Memory B cell (primary cell): Measurements from ENCODE around the gene TRAF3IP1.
"Not testable (repeated sequence)": the region's sequence is repeated elsewhere in the genome, so short reads cannot be mapped to it uniquely, and the experiment has no call there.

Source experiments
- ATAC-seq: fragments of 150-1000 bp; cut with Tn5 transposase; 2 replicates; pipeline ENCODE4 v1.10.0; 2021; ENCODE audit warnings: low read depth, mild to moderate bottlenecking, moderate library complexity
- DNase-seq, 2 donors: peaks; one replicate each; pipeline ENCODE4 v3.0.0; 2022; ENCODE audit warnings: low spot score in 2 of 2
- H3K27ac Mint-ChIP-seq: one replicate; pipeline ENCODE4 v1.8.0; 2022; ENCODE audit warnings: mild to moderate bottlenecking, moderate library complexity, mixed read lengths
- H3K27me3 Mint-ChIP-seq: one replicate; pipeline ENCODE4 v1.8.0; 2022; ENCODE audit warnings: mixed read lengths
- H3K36me3 Mint-ChIP-seq: one replicate; pipeline ENCODE4 v1.8.0; 2022; ENCODE audit warnings: mild to moderate bottlenecking, mixed read lengths
- H3K4me1 Mint-ChIP-seq: one replicate; pipeline ENCODE4 v1.8.0; 2022; ENCODE audit warnings: mixed read lengths
- H3K4me3 Mint-ChIP-seq: one replicate; pipeline ENCODE4 v1.8.0; 2022; ENCODE audit warnings: mild to moderate bottlenecking, moderate library complexity, mixed read lengths
- H3K9me3 Mint-ChIP-seq: one replicate; pipeline ENCODE4 v1.8.0; 2022; ENCODE audit warnings: mixed read lengths

Gene TRAF3IP1

DNA sequence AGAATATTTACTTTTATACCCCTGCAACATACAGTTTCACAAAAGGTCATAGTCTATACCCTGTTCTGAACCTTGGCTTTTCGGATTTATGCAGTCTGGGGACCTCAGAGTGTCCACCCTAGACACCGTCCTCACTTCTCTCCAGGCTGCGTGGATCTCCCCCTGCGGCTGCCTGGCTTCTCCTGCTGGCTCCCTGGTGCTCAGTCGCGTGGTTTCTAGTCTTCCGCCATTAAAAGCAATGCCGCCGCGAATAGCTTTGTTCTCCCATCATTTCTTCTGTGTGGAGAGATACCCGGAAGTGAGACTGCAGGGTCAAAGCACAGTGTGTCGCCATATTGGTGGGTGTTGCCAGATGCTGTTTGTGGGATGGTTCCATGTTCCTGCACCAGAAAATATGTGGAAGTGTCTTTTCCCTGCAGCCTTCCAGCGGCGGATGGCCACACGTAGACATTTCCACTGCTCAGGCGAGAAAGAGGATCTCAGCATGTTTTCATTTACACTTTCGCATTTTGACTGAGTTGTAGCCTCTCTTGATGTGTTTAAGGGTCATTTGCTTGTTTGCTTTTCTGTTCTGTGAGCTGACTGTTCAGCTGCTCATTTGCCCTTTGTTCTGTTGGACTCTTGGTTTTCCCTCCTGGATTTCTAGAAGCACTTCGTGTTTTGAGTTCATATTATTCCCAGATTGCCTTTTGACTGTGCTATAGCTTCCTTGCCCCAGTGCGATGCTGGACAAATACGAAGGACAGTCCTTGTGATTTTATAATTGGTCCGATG, 83.5 kb downstream of the TRAF3IP1 start:
- Mint-ChIP-seq H3K36me3 (peaks cover 4% of the 10 kb centered on the region), H3K27ac (no peak overlapping the region), H3K4me1 (no peaks in the 10 kb centered on the region), H3K4me3 (no peak overlapping the region), H3K9me3 (no peaks in the 10 kb centered on the region), H3K27me3 (no peaks in the 10 kb centered on the region)
- DNase-seq (no peak), ATAC-seq (no peak)

DNA sequence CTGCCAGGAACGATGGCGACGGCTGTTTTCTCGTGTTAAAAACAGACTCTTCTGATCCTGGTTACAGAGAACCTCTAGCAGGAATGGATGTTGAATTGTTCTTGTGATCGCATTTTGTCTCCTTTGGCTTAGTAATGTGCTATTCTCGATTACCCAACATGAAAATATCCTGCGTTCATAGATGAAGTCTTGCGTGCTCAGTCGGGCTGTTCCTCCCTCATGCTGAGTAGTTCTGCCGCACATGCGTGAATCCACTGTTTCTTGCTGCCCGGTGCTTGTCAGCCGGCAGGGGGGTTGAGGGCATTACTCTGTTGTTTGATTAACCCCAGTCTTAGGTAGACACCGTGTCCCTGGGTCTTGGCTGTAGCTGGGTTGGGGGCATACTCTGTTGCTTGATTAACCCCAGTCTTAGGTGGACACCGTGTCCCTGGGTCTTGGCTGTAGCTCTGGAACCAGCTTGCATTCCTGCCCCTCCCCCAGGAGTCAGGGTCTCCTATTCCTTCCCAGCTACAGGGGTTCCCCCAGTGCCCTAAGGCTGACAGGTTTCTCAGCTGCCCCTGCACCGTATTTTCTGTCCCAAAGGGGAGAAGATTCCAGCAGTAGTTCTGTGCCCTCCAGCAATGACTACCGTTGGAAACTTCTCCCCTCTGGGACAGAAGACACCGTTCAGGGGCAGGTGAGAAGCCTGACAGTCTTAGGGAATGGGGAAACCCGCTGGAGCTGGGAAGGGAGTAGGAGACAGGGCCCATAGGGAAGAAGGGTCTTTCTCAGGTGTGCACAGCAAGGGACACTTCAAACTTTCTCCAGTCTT, 84.3 kb downstream of the TRAF3IP1 start:
- peaks cover 4% of the 10 kb centered on the region for H3K36me3 Mint-ChIP-seq
- no peak overlapping the region for H3K4me3 Mint-ChIP-seq
- no peaks in the 10 kb centered on the region for H3K4me1 Mint-ChIP-seq

DNA sequence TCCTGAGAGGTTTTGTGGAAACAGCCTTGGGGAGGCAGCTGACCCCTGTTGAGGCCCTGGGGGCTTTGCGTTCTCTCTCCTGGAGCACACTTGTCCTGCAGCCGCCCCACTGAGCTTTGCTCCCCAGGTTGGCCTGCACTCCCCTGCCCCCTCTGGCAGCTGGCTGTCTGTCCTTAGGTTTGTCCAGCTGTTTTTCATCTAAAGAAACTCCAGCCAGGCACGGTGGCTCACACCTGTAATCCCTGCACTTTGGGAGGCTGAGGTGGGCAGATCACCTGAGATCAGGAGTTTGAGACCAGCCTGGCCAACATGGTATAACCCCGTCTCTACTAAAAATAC, 84.9 kb downstream of the TRAF3IP1 start:
- not testable (repeated sequence) for H3K4me3 Mint-ChIP-seq, H3K27me3 Mint-ChIP-seq, ATAC-seq, H3K36me3 Mint-ChIP-seq, H3K4me1 Mint-ChIP-seq, H3K9me3 Mint-ChIP-seq, DNase-seq, H3K27ac Mint-ChIP-seq

More for the DNA sequence above, 84.3 kb downstream of the TRAF3IP1 start:
- no peaks in the 10 kb centered on the region for H3K27me3 Mint-ChIP-seq
- no peak overlapping the region for H3K27ac Mint-ChIP-seq
- DNase-seq = no peak
- no peaks in the 10 kb centered on the region for H3K9me3 Mint-ChIP-seq
- no peak for ATAC-seq

DNA sequence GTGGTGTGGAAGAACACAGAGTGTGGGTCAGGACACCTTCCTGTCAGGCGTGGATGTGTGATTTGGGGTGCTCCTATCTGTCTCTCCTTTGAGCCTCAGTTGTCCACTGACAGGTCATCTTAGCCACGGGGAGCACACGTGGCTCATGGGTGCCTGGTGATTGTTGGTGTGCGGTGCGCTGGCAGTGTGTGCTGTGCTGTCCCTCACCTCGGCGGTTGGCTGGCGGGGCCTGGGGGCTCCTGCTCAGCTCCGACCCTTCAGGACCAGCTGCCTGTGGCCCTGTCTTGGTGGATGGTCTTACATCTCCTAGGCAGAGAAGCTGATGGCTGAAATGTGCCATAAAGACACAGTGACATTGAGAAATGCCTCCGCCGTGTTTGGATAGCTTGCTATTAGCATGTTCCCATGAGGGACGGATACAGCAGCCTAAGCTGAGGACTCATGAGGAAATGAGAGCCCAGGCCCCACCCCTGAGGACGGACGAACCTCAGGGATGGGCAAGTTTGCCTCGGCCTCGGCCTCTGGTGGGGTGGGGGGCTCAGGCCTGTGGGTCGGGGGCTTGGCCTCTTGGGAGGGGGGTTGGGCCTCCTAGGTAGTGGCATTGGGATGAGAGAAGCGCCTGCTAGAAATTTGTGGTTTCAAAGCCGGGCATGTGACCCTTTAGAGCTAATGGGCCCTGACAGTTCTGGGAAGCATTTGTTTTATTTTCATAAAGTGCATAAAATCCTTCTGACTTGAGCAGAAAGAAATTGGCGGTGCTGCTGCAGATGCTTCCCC, 86.1 kb downstream of the TRAF3IP1 start:
- no peaks in the 10 kb centered on the region for H3K4me1 Mint-ChIP-seq
- DNase-seq (no peak), ATAC-seq (no peak)
- H3K36me3 Mint-ChIP-seq = peaks cover 3% of the 10 kb centered on the region
- no peaks in the 10 kb centered on the region for H3K27me3 Mint-ChIP-seq
- H3K4me3 Mint-ChIP-seq = no peak overlapping the region
- H3K9me3 Mint-ChIP-seq = no peaks in the 10 kb centered on the region
- H3K27ac Mint-ChIP-seq = no peak overlapping the region

DNA sequence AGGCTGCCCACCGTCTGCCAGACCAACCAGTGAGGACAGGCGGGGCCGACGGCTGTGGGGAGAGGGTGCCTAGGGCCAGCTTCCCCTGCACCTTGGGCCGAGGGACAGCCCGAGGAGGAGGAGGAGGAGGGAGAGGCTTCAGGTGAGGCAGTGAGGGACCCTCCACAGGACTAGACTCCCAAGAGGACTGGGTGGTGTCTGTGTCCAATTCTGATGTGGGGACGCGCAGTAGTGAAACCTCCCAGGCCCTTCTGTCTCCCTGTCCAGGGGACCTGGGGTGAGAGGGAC, 86.6 kb downstream of the TRAF3IP1 start:
- Mint-ChIP-seq H3K4me3 (no peak overlapping the region), H3K9me3 (no peaks in the 10 kb centered on the region), H3K4me1 (no peaks in the 10 kb centered on the region), H3K27me3 (no peaks in the 10 kb centered on the region), H3K27ac (no peak overlapping the region), H3K36me3 (peaks cover 1% of the 10 kb centered on the region)
- DNase-seq (no peak), ATAC-seq (no peak)

DNA sequence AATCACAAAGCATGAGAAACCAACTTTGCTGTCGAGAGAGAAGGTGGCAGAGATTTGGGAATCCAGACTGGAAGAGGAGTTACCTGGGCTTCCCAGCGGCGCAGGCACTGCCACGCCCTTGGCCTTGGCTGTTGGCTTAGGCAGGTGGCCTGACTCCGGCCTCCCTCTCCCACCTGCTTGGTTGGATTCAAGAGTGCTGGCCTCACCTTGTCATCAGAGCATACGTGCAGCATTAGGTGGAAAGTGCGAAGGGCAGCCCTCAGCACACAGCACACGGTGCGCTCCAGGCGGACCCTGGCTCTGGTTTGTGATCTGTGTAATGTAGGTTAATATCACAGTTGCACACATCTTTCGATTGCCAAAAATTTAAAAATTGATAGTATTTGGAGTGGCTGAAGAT, 87.2 kb downstream of the TRAF3IP1 start:
- Mint-ChIP-seq H3K27ac (no peak overlapping the region), H3K36me3 (peaks cover 1% of the 10 kb centered on the region), H3K27me3 (no peaks in the 10 kb centered on the region), H3K9me3 (no peaks in the 10 kb centered on the region), H3K4me1 (no peaks in the 10 kb centered on the region), H3K4me3 (no peak overlapping the region)
- ATAC-seq (no peak), DNase-seq (no peak)

DNA sequence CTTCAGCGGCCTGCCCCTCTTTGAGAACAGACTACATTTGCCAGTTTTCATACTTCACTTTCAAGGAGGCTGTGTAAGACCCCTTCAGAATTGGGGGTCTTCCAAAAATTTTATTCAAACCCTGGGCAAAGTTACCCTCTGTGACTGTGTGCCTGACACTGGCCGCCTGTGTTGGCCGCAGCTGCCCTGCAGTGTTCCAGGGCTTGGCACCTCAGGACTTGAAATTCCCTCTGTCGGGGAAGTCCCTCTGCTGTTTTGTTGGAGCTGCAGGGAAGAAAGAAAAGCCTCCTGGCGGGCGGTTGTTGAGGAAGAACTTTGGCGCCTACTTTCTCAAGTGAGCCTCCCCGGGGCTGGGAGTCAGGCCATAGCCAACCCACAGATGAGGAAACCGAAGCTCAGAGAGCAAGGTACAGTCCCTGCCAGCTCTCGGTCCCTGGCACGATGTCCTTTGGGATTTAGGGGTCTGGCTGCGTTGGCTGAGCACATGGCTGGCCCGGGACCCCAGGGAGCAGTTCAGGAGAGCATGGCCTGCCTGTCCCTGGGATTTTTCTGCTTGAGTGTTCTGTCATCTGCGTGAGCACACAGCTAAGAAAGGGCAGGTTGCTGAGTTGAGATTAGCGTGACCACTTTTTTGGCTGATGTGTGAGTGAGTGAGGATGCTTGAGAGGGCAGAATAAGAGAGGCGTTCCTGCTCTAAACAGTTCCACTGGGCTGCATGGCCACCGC, 88.5 kb downstream of the TRAF3IP1 start:
- Mint-ChIP-seq H3K36me3 (peaks cover 1% of the 10 kb centered on the region), H3K4me3 (no peak overlapping the region), H3K27me3 (no peaks in the 10 kb centered on the region), H3K4me1 (no peaks in the 10 kb centered on the region), H3K9me3 (no peaks in the 10 kb centered on the region), H3K27ac (no peak overlapping the region)
- ATAC-seq = no peak
- DNase-seq = no peak

DNA sequence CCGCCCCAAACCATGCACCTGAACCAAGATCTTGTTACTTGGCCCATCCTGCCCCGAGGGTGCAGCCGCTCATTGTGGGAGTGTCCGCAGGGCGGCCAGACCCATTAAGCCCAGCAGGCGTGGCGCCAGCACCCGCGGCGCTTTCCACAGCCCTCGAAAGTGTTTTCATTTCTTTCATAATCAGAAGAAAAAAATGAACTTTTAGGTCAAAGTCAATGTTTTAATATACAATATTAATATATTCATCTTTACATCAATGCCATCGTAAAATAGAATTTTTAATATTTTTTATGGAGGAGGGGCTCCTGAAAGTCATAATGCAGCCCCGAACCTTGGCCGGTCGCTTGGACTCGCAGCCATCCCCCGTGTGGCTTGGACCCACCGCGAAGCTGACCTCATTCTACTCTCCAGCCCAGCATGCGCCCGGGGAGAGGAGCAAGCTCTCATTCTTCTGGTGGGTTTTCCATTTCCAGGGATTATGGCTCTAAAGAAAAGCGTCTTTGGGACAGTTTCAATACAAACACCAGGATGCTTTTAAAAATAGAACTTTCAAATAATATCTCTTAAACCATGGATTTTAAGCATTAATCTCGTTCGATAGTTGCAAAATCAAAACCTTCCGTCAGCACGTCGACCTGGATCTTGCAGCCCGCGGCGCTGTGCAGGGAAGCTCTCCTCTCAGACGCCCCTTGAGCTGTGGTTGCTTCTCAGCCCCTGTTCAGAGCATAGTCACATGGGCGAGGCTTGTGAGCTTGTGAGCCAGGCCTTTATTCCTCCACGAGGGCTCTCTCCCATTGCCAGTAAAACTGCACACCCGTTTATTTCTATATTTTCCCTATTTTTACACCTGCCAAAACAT, 89.3 kb downstream of the TRAF3IP1 start:
- H3K27ac Mint-ChIP-seq = no peak overlapping the region
- H3K4me1 Mint-ChIP-seq = no peaks in the 10 kb centered on the region
- no peak for DNase-seq
- ATAC-seq = no peak
- H3K4me3 Mint-ChIP-seq = no peak overlapping the region
- H3K9me3 Mint-ChIP-seq = no peaks in the 10 kb centered on the region
- peaks cover 1% of the 10 kb centered on the region for H3K36me3 Mint-ChIP-seq
- H3K27me3 Mint-ChIP-seq = no peaks in the 10 kb centered on the region

DNA sequence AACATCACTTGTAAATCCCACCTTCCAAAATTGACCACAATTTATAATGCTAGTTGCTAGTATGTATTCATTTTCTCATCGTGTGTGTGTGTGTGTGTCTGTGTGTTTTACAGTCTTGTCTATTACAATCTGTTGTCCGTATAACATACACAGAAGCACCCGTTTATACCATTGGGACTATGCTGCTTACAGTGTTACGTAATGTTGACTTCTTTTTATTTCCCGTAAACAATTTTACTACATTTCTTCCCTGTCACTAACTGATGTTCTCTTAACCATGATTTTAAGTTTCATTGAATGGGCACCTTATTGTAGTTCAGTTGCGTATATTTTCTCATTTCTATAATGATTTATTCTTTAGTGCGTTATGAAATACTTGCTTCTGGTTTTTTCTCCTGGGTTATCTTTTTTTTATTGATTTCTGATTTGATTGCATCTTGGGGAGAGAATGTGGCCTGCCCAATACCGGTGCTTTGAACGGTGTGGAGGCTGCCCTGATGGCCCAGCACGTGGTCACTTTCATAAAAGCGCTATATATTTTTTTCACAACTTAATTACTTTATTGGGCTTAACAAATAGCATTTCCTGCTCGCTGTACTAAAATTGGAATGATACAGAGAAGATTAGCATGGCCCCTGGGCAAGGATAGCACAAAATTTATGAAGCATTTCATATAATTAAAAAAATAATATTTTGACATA, 91.9 kb downstream of the TRAF3IP1 start:
- no peaks in the 10 kb centered on the region for H3K27me3 Mint-ChIP-seq

DNA sequence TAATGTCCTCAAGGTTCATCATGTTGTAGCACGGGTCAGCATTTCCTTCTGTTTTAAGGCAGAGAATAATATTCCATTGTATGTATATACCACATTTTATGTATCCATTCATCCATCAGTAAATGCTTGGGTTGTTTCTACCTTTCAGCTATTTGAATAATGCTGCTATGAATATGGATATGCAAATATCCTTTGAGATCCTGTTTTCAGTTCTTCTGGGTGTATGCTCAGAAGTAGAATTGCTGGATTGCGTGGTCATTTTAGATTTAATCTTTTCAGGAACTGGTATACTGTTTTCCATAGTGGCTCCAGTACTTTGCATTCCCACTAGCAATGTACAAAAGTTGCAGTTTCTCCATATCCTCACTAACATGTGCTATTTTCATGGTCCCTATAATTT, 93.0 kb downstream of the TRAF3IP1 start:
- Mint-ChIP-seq H3K27ac (no peak overlapping the region), H3K4me3 (no peak overlapping the region), H3K4me1 (no peaks in the 10 kb centered on the region), H3K27me3 (no peaks in the 10 kb centered on the region), H3K36me3 (peaks cover 12% of the 10 kb centered on the region), H3K9me3 (peaks cover 7% of the 10 kb centered on the region)
- DNase-seq (no peak), ATAC-seq (no peak)

More for the DNA sequence above, 91.9 kb downstream of the TRAF3IP1 start:
- H3K4me1 Mint-ChIP-seq = no peaks in the 10 kb centered on the region
- H3K27ac Mint-ChIP-seq = no peak overlapping the region
- DNase-seq = no peak
- H3K9me3 Mint-ChIP-seq = peaks cover 7% of the 10 kb centered on the region
- no peak for ATAC-seq
- no peak overlapping the region for H3K4me3 Mint-ChIP-seq
- peaks cover 11% of the 10 kb centered on the region for H3K36me3 Mint-ChIP-seq

DNA sequence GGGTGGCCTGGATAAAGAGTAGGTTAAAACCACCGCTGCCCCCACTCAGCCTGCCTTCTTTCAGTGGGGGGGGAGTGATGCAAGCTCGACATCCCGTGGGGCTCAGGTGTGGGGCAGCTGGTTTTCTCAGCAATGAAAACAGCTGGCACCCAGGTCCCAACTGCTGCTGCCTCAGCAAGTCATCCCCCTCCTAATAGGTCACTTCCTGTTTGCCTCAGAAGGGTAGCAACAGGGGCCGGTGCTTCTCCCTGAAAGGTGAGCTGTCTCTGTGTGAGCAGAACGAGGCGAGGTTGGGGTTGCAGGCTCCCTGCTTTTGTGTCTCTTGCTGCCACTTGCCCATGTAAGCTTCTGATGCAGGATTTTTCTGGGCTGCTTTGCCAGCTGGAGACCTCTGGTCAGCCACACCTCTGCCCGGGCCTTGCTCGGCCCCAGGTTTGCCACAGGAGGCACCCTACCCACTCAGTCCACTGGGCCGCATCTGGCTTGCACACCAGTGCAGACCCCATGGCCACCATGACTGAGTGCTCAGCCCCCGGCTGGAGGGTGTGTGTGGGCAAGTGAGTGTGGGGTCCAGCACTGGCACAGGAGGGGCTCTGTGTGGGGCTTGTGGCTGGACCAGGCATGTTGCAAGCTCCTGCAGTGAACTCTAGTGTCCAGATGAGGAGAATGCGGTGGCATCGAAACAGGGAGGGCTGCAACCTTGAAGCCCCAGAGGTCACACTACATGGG, 94.9 kb downstream of the TRAF3IP1 start:
- ATAC-seq = no peak
- Mint-ChIP-seq H3K4me1 (no peaks in the 10 kb centered on the region), H3K36me3 (peaks cover 12% of the 10 kb centered on the region), H3K9me3 (peaks cover 7% of the 10 kb centered on the region), H3K27me3 (no peaks in the 10 kb centered on the region), H3K4me3 (no peak overlapping the region), H3K27ac (no peak overlapping the region)
- no peak for DNase-seq

DNA sequence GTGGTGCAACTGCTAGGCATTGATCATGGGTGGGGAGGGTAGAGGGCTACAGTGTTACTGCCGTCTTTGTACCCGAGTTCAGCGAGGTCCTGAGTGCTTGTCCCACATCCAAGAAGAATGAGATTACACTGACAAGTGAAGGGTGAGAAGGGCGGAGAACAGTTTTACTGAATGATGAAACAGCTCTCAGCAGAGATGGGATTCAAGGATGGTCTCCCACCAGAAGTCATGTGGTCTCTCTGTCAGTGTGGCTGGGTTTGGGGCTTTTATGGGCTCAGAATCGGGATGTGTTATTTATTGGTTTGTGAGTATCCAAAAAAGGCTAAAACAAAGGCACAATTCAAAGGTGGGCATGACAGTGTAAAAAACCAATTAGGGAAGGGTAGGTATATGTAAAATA, 95.6 kb downstream of the TRAF3IP1 start:
- Mint-ChIP-seq H3K27ac (no peak overlapping the region), H3K9me3 (peaks cover 7% of the 10 kb centered on the region), H3K36me3 (peaks cover 12% of the 10 kb centered on the region), H3K27me3 (no peaks in the 10 kb centered on the region), H3K4me3 (no peak overlapping the region), H3K4me1 (no peaks in the 10 kb centered on the region)
- DNase-seq (no peak), ATAC-seq (no peak)
